Ascending aorta (tissue), 2 donors: ENCODE data around the gene SNUPN. TPM values are rescaled to one million over a fixed set of nuclear protein-coding genes. Genes with fewer than 3 reads are reported as not detected.
A peak's percentile ranks its signal among the peaks of the same experiment; 100 is the strongest.
"Not testable (repeated sequence)": the region's sequence is repeated elsewhere in the genome, so short reads cannot be mapped to it uniquely, and the experiment has no call there.

Experiments used
- DNase-seq, 2 donors: peaks; one replicate each; pipeline ENCODE4 v3.0.0-alpha.2; 2019; ENCODE audit warnings: low spot score in 2 of 2
- H3K27ac ChIP-seq, 2 donors: fragments of 200-600 bp; sonication (generic); one replicate each; pipeline ENCODE4 v1.5.1; 2016 to 2017; ENCODE audit warnings: mild to moderate bottlenecking in 1 of 2
- H3K27me3 ChIP-seq: fragments of 200-600 bp; sonication (generic); one replicate; pipeline ENCODE4 v1.5.1; 2017
- H3K36me3 ChIP-seq, 2 donors: fragments of 200-600 bp; sonication (generic); one replicate each; pipeline ENCODE4 v1.5.1; 2016
- H3K4me1 ChIP-seq, 2 donors: fragments of 200-600 bp; sonication (generic); one replicate each; pipeline ENCODE4 v1.5.1; 2016 to 2017; ENCODE audit warnings: mild to moderate bottlenecking in 1 of 2
- H3K4me3 ChIP-seq, 2 donors: fragments of 200-600 bp; sonication (generic); one replicate each; pipeline ENCODE4 v1.5.1; 2016 to 2017; ENCODE audit warnings: mild to moderate bottlenecking in 1 of 2
- H3K9me3 ChIP-seq, 2 donors: fragments of 200-600 bp; sonication (generic); one replicate each; pipeline ENCODE4 v1.5.1; 2016
- intact Hi-C: fragments of 100-400 bp; cut with DNase I; formaldehyde crosslinking; loops from one replicate; pipeline ENCODE4 v1.15.1; 2023
- total RNA-seq: library from RNA; depleted of rRNA; stranded (reverse); fragments of >200 nt; gene quantifications from one replicate; pipeline ENCODE4 v1.1.0, GENCODE V29; 2016
- TF ChIP-seq, protein P1 (sequence below), 3 experiments: fragments of 200-600 bp in 2 of 3; fragments of 450-650 bp in 1 of 3; sonication (generic) in 2 of 3; IDR thresholded peaks; one replicate each; pipeline ENCODE4 v1.5.1; 2016 to 2019; ENCODE audit warnings: antibody characterized with exemption in 3 of 3, mild to moderate bottlenecking in 1 of 3, moderate library complexity in 1 of 3

SNUPN gene
- total RNA-seq, 1 donor from 2014 or later = 6.7 TPM

DNA sequence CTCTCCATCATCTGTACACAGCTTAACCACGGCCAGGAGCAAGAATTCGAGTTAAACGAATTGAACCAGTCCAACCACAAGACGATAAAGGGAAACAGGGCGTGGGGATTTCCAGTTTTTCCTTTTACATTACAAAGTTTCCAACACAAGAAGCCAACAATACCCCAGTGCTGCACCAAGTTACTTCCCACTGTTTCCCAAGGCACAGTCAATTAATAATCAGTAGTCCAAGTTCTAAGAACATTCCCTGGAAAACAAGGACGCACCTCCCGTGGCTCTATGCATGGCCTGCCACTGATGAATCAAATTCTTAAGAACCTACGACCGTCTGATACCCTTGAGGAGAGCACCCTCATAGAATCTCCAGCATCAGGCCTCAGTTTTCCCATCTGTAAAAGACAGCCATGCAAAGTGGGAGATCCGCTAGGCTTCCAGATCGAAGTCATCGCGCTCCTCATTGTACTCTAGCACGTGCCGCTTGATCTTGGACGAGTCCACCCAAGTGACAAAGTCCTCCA is 13.7 kb upstream of the SNUPN start:
- H3K27ac ChIP-seq = peak overlapping the region; percentile 88 to 95
- H3K36me3 ChIP-seq = peaks cover 0 to 3% of the 10 kb centered on the region in 2 donors
- intact Hi-C loops = loop anchor here (2.0 to 5.0 kb wide), 3 partner anchors 14 to 163 kb away; partner anchors contain the start of gene SNUPN
- peak overlapping the region; percentile 82 to 94 for H3K4me3 ChIP-seq
- H3K4me1 ChIP-seq = peaks cover 9 to 32% of the 10 kb centered on the region in 2 donors
- no peak for DNase-seq
- H3K27me3 ChIP-seq = no peaks in the 10 kb centered on the region
- H3K9me3 ChIP-seq = no peaks in the 10 kb centered on the region
- TF ChIP-seq, protein P1, sequence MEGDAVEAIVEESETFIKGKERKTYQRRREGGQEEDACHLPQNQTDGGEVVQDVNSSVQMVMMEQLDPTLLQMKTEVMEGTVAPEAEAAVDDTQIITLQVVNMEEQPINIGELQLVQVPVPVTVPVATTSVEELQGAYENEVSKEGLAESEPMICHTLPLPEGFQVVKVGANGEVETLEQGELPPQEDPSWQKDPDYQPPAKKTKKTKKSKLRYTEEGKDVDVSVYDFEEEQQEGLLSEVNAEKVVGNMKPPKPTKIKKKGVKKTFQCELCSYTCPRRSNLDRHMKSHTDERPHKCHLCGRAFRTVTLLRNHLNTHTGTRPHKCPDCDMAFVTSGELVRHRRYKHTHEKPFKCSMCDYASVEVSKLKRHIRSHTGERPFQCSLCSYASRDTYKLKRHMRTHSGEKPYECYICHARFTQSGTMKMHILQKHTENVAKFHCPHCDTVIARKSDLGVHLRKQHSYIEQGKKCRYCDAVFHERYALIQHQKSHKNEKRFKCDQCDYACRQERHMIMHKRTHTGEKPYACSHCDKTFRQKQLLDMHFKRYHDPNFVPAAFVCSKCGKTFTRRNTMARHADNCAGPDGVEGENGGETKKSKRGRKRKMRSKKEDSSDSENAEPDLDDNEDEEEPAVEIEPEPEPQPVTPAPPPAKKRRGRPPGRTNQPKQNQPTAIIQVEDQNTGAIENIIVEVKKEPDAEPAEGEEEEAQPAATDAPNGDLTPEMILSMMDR (IDR thresholded peaks at IDR 0.05) = no peak

GRCh38 chr15:75637245-75638009 is 11.9 kb upstream of the SNUPN start:
- no peaks in the 10 kb centered on the region for H3K9me3 ChIP-seq
- TF ChIP-seq, protein P1 (IDR thresholded peaks at IDR 0.05) = no peak
- H3K27me3 ChIP-seq = no peaks in the 10 kb centered on the region
- peak overlapping the region; percentile 88 to 95 for H3K27ac ChIP-seq
- intact Hi-C loops = loop anchor here (2.0 to 5.0 kb wide), 3 partner anchors 13 to 165 kb away; partner anchors contain the start of gene SNUPN
- peak overlapping the region in 1 of 2 donors; percentile 82 for H3K4me3 ChIP-seq
- peaks cover 9 to 32% of the 10 kb centered on the region in 2 donors for H3K4me1 ChIP-seq
- H3K36me3 ChIP-seq = peaks cover 0 to 3% of the 10 kb centered on the region in 2 donors
- no peak for DNase-seq

GRCh38 chr15:75636026-75636425 is 10.5 kb upstream of the SNUPN start:
- DNase-seq = no peak
- TF ChIP-seq, protein P1 (IDR thresholded peaks at IDR 0.05) = no peak
- Histone ChIP-seq H3K27ac (no peak overlapping the region), H3K9me3 (no peaks in the 10 kb centered on the region), H3K4me3 (no peak overlapping the region), H3K4me1 (peaks cover 9 to 30% of the 10 kb centered on the region in 2 donors), H3K36me3 (peaks cover 0 to 3% of the 10 kb centered on the region in 2 donors), H3K27me3 (no peaks in the 10 kb centered on the region)
- intact Hi-C loops = loop anchor here (5.0 kb wide), 2 partner anchors 36 to 166 kb away; no protein-coding TSS in a partner anchor

DNA sequence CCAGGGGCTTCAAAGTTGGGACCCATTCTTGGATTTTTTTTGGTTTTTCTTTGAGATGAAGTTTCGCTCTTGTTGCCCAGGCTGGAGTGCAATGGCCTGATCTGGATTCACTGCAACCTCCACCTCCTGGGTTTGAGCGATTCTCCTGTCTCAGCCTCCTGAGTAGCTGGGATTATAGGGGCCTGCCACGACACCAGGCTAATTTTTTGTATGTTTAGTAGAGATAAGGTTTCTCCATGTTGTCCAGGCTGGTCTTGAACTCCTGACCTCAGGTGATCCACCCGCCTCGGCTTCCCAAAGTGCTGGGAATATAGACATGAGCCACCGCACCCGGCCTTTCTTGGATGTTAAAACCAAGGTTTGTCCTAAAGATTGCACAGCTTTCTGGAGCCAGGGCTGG is 8.4 kb upstream of the SNUPN start:
- H3K27me3 ChIP-seq, H3K36me3 ChIP-seq, H3K4me3 ChIP-seq, intact Hi-C loops, H3K27ac ChIP-seq, H3K9me3 ChIP-seq, DNase-seq: not testable (repeated sequence)
- H3K4me1 ChIP-seq = peaks cover 9 to 23% of the 10 kb centered on the region in 2 donors

- H3K9me3 ChIP-seq = no peaks in the 10 kb centered on the region
- no peak overlapping the region for H3K27ac ChIP-seq
- peaks cover 0 to 6% of the 10 kb centered on the region in 2 donors for H3K4me1 ChIP-seq
- H3K27me3 ChIP-seq = no peaks in the 10 kb centered on the region
- intact Hi-C loops = no loop called here
- peaks cover 0 to 2% of the 10 kb centered on the region in 2 donors for H3K36me3 ChIP-seq
- DNase-seq = no peak
- no peak overlapping the region for H3K4me3 ChIP-seq
- TF ChIP-seq, protein P1 (IDR thresholded peaks at IDR 0.05) = no peak
Observed at GRCh38 chr15:75631935-75632334, 6.4 kb upstream of the SNUPN start.

DNA sequence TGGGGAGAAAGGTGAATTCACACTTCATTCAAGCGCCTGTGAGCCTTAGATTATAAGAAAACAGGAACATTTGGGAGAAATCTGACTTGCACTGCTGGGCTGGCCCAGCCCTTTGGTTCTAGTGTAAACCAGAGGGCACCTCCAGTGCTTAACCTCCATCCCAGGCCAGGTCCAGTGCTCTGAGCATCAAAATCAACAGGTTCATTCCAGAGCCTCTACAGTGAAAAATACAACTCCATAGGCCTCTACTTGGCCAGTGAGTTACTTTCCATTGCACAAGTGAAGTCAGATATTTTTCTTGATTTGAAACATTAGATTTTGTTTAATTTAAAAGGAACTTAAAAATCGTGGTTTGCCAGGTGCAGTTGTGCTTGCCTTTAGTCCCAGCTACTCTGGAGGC is 3.0 kb downstream of the SNUPN start:
- intact Hi-C loops = loop anchor here (5.0 kb wide), 2 partner anchors 45 to 115 kb away; partner anchors contain the start of gene PTPN9
- no peak for DNase-seq
- Histone ChIP-seq H3K36me3 (peaks cover 7 to 18% of the 10 kb centered on the region in 2 donors), H3K4me3 (no peak overlapping the region), H3K9me3 (no peaks in the 10 kb centered on the region), H3K4me1 (peaks cover 8 to 16% of the 10 kb centered on the region in 2 donors), H3K27ac (peak overlapping the region in 1 of 2 donors; percentile 69), H3K27me3 (no peaks in the 10 kb centered on the region)
- TF ChIP-seq, protein P1 (IDR thresholded peaks at IDR 0.05) = no peak
